GM13976 (cell line): ENCODE data around the gene C22orf23.

ENCODE experiments used
- DNase-seq: peaks from one replicate; pipeline ENCODE4 v3.0.0; 2012; ENCODE audit warnings: low spot score
- CTCF ChIP-seq: IDR thresholded peaks from 2 replicates; pipeline ENCODE4 v1.5.1; 2012; ENCODE audit warnings: borderline replicate concordance, mild to moderate bottlenecking; ENCODE audit not compliant: insufficient read depth; ENCODE audit errors: extremely low read depth, missing control alignments, control extremely low read depth
- in situ Hi-C: fragments of 300-500 bp; cut with MboI; formaldehyde crosslinking; loops from one replicate; pipeline ENCODE4 v1.12.0; 2022; ENCODE audit warnings: low sequenced_read_pairs, mixed read lengths, inconsistent platforms; ENCODE audit not compliant: unreplicated experiment

C22orf23 gene

GRCh38 chr22:37894939-37895670, 58.3 kb downstream of the C22orf23 start:
- in situ Hi-C loops: no loop called here
- TF ChIP-seq CTCF: no peak
- no peak for DNase-seq

- TF ChIP-seq CTCF: no peak
- in situ Hi-C loops: no loop called here
- peak; percentile 18 for DNase-seq
These were observed 59.8 kb downstream of the C22orf23 start for GRCh38 chr22:37893583-37893983.
